Pancreas (tissue), 10 donors: ENCODE results near the gene LMX1A. TPM values are rescaled to one million over a fixed set of nuclear protein-coding genes. Genes with fewer than 3 reads are reported as not detected.
A peak's percentile ranks its signal among the peaks of the same experiment; 100 is the strongest.

Source experiments
- ATAC-seq, 4 donors: fragments of 200-7000 bp; cut with Tn5 transposase; one replicate each; pipeline versions ENCODE4 v1.8.0 to v1.9.1; 2020; ENCODE audit warnings: mild to moderate bottlenecking in 4 of 4, moderate library complexity in 4 of 4
- DNase-seq, 6 donors: peaks; one replicate each; pipeline ENCODE4 v3.0.0-alpha.2; 2020
- FAIRE-seq: peaks from 2 replicates; lab custom pipeline; 2012; peaks lifted over from hg19 to GRCh38; lab: Jason Lieb, UNC
- H3K27ac ChIP-seq, 4 donors: fragments of 200-600 bp; sonication (generic); 1 replicate in 3 of 4; 2 replicates in 1 of 4; pipeline versions ENCODE4 v1.5.0 to v1.8.0; 2020
- H3K27me3 ChIP-seq, 4 donors: fragments of 200-600 bp; one replicate each; pipeline ENCODE4 v1.8.0; 2021
- H3K36me3 ChIP-seq, 3 donors: fragments of 200-600 bp; sonication (generic) in 1 of 3; one replicate each; pipeline versions ENCODE4 v1.5.0 to v1.8.0; 2020 to 2021
- H3K4me1 ChIP-seq, 3 donors: fragments of 200-600 bp; one replicate each; pipeline ENCODE4 v1.8.0; 2021
- H3K4me3 ChIP-seq, 4 donors: fragments of 200-600 bp; sonication (generic) in 2 of 4; one replicate each; pipeline versions ENCODE4 v1.5.0 to v1.8.0; 2020 to 2021
- H3K9me3 ChIP-seq, 4 donors: fragments of 200-600 bp; one replicate each; pipeline ENCODE4 v1.8.0; 2021
- WGBS, 2 donors: extraction: QIAGEN DNeasy Blood & Tissue Kit; methylation state at CpG; one replicate each; pipeline ENCODE4 v1.1.7; 2013; 5-methylcytosine and 5-hydroxymethylcytosine counted together
- intact Hi-C, 3 donors: fragments of 100-400 bp; cut with DNase I; formaldehyde crosslinking; loops; one replicate each; pipeline versions ENCODE4 v1.11.1 to v1.14.2; 2022
- polyA plus RNA-seq, 2 donors: library from polyadenylated mRNA; stranded (reverse); fragments of 200-250 nt; gene quantifications; one replicate each; pipeline ENCODE4 v1.2.3, GENCODE V29; 2013
- total RNA-seq, 6 donors: library from RNA; stranded (reverse); fragmentation: NEBNext Ultra II Directional in 4 of 6; extraction: Animal tissue kit (Norgen Biotek cat#: 25700) in 4 of 6; gene quantifications; one replicate each; pipeline versions ENCODE4 v1.2.1 to v1.2.4, GENCODE V29; 2021 to 2023
- TF ChIP-seq, protein P1 (sequence below), 4 donors: fragments of 200-600 bp; sonication (generic) in 3 of 4; IDR thresholded peaks; one replicate each; pipeline versions ENCODE4 v1.5.0 to v1.8.0; 2021; ENCODE audit warnings: antibody characterized with exemption in 4 of 4
- donor health status: healthy with polysubstance abuse.
- donor health status: DM: no; HTN: no; CAD: no; lungs with moderate emphysema.
- donor health status: DM: no; HTN: no; CAD: no.
- donor health status: control.
- donor health status: control.
- donor health status: Bipolar disorder and iron deficiency.
- donor health status: DM: yes; HTN: yes; CAD: no.
- donor health status: DM: no; HTN: no; CAD: no.
- donor health status: DM: no; HTN: no; CAD: no.
- donor health status: DM: yes; HTN: yes; CAD: no.

The LMX1A gene
- total and polyA plus RNA-seq, 8 donors, result 0.11 TPM; not detected in 7

DNA sequence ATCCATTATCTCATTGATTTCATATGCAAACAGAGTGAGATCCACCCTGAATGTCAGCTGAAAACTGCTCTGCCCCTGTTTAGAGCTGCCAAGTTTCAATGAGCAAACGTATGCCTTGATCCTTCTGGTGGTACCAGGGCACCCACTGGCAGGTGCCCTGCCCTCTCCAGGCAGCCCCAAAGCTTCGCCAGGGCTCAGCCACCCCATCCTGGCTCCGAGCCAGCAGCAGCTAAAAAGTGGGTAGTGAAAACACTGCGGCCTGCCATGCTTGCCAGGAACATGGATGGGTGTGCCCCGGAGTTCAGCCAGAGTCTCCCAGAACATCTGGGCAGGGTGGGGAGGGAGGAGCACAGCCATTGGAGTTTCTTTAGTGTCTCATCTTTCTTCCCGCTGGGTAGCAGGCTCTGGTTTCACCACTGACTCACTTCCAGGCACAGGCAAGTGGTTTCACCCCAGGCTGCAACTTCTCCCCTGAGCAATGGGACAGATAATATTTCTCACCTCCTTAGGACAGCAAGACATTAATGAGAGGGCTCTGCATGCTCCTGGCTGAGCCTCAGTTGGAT, 8.1 kb upstream of the LMX1A start:
- no peaks in the 10 kb centered on the region for H3K36me3 ChIP-seq
- H3K27ac ChIP-seq, result no peak overlapping the region
- WGBS, 2 donors, result 31 to 42% methylated on average over 6 of the region's 6 CpGs
- H3K9me3 ChIP-seq, result no peaks in the 10 kb centered on the region
- peak in 1 of 4 donors; percentile 33 for ATAC-seq
- no peak overlapping the region for H3K4me3 ChIP-seq
- intact Hi-C loops, result loop anchor here in 2 of 3 donors (5.0 to 10.0 kb wide), 3 partner anchors 107 to 220 kb away; no protein-coding TSS in a partner anchor
- peaks cover 0 to under 1% (median 0%) of the 10 kb centered on the region in 4 donors for H3K27me3 ChIP-seq
- peak in 1 of 6 donors; percentile 36 for DNase-seq
- no peak for FAIRE-seq
- H3K4me1 ChIP-seq, result no peaks in the 10 kb centered on the region
- TF ChIP-seq, protein P1, sequence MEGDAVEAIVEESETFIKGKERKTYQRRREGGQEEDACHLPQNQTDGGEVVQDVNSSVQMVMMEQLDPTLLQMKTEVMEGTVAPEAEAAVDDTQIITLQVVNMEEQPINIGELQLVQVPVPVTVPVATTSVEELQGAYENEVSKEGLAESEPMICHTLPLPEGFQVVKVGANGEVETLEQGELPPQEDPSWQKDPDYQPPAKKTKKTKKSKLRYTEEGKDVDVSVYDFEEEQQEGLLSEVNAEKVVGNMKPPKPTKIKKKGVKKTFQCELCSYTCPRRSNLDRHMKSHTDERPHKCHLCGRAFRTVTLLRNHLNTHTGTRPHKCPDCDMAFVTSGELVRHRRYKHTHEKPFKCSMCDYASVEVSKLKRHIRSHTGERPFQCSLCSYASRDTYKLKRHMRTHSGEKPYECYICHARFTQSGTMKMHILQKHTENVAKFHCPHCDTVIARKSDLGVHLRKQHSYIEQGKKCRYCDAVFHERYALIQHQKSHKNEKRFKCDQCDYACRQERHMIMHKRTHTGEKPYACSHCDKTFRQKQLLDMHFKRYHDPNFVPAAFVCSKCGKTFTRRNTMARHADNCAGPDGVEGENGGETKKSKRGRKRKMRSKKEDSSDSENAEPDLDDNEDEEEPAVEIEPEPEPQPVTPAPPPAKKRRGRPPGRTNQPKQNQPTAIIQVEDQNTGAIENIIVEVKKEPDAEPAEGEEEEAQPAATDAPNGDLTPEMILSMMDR (IDR thresholded peaks at IDR 0.05), result no peak

DNA sequence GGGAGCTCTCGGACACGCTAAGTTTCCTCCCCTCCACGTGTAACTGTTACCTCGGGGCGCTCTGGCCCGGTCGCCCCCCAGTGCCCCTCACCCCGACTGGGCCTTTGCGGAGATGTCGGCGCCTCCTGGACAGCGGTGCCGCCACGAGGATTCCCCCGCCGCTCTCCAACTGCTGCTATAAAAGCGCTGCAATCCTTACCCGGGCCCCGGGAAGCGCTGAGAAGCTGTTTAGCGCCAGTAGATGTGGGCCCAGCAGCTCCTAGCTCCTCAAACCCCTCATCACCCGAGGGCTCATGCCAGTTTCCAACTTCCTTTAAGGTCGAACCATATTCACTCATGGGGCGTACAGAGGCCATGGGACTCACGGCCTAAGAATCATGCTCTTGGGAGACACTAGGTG, 361 bp upstream of the LMX1A start:
- Histone ChIP-seq H3K27me3 (peaks cover 0 to 44% (median 7%) of the 10 kb centered on the region in 4 donors), H3K4me3 (peak overlapping the region in 1 of 4 donors; percentile 37), H3K27ac (no peak overlapping the region), H3K36me3 (no peaks in the 10 kb centered on the region), H3K9me3 (no peaks in the 10 kb centered on the region), H3K4me1 (no peaks in the 10 kb centered on the region)
- DNase-seq (no peak), FAIRE-seq (no peak), ATAC-seq (no peak)
- WGBS, 2 donors, result 13 to 17% methylated on average over 22 to 25 of the region's 25 CpGs
- TF ChIP-seq, protein P1 (IDR thresholded peaks at IDR 0.05), result no peak
- intact Hi-C loops, result no loop called here

DNA sequence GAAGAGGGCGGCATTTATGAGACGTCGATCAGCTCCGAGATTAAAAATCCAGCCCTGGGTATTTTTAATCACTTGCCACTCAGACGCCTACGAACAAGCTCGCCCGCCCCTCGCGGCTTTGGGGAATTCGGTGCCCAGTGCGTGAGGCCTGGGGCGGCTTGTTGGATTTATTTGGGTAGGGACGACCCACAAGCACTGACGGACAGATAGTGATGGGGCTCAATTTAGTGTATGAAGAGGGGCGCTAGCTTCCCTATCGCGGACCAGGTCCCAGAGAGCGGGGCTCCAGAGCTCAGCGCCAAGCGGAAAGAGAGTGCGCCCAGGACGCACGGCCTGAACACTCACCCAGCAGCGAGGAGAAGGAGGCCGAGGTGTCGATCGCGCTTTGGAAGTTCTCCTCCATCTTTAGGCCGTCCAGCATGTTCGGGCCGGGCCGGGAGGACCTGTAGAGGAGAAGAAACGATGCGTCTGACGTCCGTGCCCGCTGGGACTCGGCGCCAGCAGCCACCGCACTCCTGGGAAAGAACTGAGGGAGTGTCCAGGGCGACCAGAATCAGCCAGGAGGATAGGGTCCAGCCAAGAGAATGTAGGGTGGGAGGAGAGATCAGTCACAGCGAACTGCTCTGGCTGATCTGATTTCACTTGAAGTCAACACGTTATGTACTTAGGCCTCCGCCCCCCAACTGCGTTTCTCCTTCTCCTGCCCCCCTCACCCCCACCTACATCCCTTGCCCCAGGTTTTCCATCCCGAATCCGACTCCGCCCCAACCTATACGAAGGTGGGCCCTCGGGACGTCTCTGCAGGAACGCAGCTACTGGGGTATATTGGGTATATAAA, 1.2 kb downstream of the LMX1A start:
- DNase-seq (no peak), ATAC-seq (peak in 1 of 4 donors; percentile 17), FAIRE-seq (no peak)
- peak overlapping the region in 1 of 4 donors; percentile 37 for H3K4me3 ChIP-seq
- H3K27me3 ChIP-seq, result peaks cover 0 to 58% (median 12%) of the 10 kb centered on the region in 4 donors
- WGBS, 2 donors, result 3% methylated on average over 53 of the region's 53 CpGs
- no peaks in the 10 kb centered on the region for H3K4me1 ChIP-seq
- H3K36me3 ChIP-seq, result no peaks in the 10 kb centered on the region
- TF ChIP-seq, protein P1 (IDR thresholded peaks at IDR 0.05), result no peak
- H3K27ac ChIP-seq, result no peak overlapping the region
- H3K9me3 ChIP-seq, result no peaks in the 10 kb centered on the region
- intact Hi-C loops, result no loop called here

DNA sequence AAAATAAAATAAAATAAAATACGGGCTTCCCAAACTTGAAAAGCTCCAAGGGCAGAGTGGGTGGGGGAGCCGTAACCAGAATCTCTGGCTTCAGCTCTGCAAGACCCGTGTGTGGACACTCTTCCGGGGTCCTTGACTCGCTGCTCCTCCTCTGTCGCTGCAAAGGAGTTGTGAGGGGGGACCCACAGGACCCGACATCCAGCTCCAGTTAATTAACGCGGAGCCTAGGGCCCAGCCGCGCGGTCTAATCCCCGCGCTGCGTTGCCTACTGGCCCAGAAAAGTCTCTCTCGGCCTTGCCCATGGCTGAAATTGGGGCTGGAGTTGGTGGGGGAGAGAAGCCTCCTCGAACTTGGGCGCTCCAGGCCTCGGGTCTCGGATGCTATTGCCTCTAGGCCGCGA, 1.8 kb downstream of the LMX1A start:
- no peaks in the 10 kb centered on the region for H3K9me3 ChIP-seq
- H3K27ac ChIP-seq, result no peak overlapping the region
- H3K4me1 ChIP-seq, result no peaks in the 10 kb centered on the region
- no peak for DNase-seq
- H3K27me3 ChIP-seq, result peaks cover 0 to 64% (median 16%) of the 10 kb centered on the region in 4 donors
- FAIRE-seq, result no peak
- TF ChIP-seq, protein P1 (IDR thresholded peaks at IDR 0.05), result no peak
- WGBS, 2 donors, result 4 to 7% methylated on average over 22 of the region's 22 CpGs
- intact Hi-C loops, result no loop called here
- no peaks in the 10 kb centered on the region for H3K36me3 ChIP-seq
- ATAC-seq, result no peak
- H3K4me3 ChIP-seq, result no peak overlapping the region
